ENCODE measurements around the gene GGA2.
"Not testable (repeated sequence)": the region's sequence is repeated elsewhere in the genome, so short reads cannot be mapped to it uniquely, and the experiment has no call there.

Gene GGA2

GRCh38 chr16:23510915-23511270 lies 599 bp upstream of the GGA2 start:
- peak overlapping the region; percentile 83 for H3K4me3 ChIP-seq (ENCODE audit: low read depth, low read length)
- H3K27ac ChIP-seq (ENCODE audit: extremely low read depth, low read depth, low read length); H3K9me3 ChIP-seq (ENCODE audit: control insufficient read depth, insufficient read depth, low read depth, low read length); H3K4me1 ChIP-seq (ENCODE audit: control insufficient read depth, insufficient read depth, low read length); CTCF ChIA-PET; H3K36me3 ChIP-seq (ENCODE audit: control insufficient read depth in 2 of 2, insufficient read depth in 1 of 2, low read length in 2 of 2): not testable (repeated sequence)
- TF ChIP-seq ZNF777 (tag by site-specific recombination; IDR thresholded peaks at IDR 0.05; ENCODE audit: borderline replicate concordance) (peak; percentile 3; the same call in 1 of the 2 replicates), ZSCAN4 (tag by site-specific recombination; IDR thresholded peaks at IDR 0.05) (peak; percentile 52)
- POLR2A ChIA-PET = interaction anchor here (0.6 to 1.6 kb wide), 4 partner anchors 47 to 1913 kb away, joined by 4 to 7 read pairs (median 4); partner anchors contain the start of genes EARS2 and UBFD1

DNA sequence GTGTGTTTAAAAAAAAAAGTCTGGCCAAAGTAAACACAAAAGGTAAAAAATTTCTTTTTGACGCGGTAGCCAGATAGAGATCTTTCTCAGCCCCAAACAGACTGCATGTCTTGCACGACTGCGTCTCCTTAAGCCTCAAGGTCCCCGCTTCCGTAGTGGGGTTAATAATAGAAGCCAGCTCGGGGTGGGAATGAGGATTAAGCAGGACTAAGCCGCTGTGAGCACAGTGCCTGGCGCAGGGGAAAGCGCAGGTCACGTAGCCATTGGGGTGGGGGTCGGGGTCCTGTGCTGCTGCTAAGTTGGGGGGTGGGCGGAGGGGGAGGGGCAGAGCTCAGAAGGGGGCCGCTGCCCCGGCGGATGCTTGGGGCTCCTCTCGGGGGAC lies 521 bp downstream of the GGA2 start:
- CTCF ChIA-PET = interaction anchor here (1.6 kb wide), 1 partner anchor 75 kb away, joined by 9 read pairs; no protein-coding TSS in a partner anchor
- POLR2A ChIA-PET = interaction anchor here (0.6 to 1.6 kb wide), 5 partner anchors 20 to 1368 kb away, joined by 3 to 7 read pairs (median 3); partner anchors contain the start of genes EARS2 and UBFD1
- Histone ChIP-seq H3K36me3 (ENCODE audit: control insufficient read depth in 2 of 2, insufficient read depth in 1 of 2, low read length in 2 of 2) (no peaks in the 10 kb centered on the region; a peak in 1 of 3 replicates), H3K4me1 (ENCODE audit: control insufficient read depth, insufficient read depth, low read length) (peaks cover 8% of the 10 kb centered on the region), H3K4me3 (ENCODE audit: low read depth, low read length) (peak overlapping the region; percentile 83), H3K27ac (ENCODE audit: extremely low read depth, low read depth, low read length) (peak overlapping the region; percentile 76; the same call in 1 of the 2 replicates), H3K9me3 (ENCODE audit: control insufficient read depth, insufficient read depth, low read depth, low read length) (no peaks in the 10 kb centered on the region)
- 0 out of 2 replicates have a peak, but pooled peaks have one; percentile 1 for TF ChIP-seq ZNF449 (tag by site-specific recombination; IDR thresholded peaks at IDR 0.05)
- TF ChIP-seq ZNF324 (tag by site-specific recombination; IDR thresholded peaks at IDR 0.05) = no peak

DNA sequence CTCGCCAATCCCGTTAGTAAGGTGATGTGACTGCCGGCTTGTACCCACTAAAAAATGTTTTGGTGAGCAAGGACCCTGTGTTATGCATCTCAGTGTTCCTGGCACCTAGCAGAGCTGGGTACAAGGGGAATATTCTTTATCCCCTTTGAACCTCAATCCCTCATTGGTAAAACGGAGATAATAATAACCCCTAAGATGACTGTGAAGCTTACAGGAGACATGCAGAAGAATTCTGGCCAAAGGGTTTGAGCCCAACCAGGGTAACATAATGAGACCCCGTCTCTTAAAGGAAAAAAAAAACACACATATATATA lies 896 bp downstream of the GGA2 start:
- H3K9me3 ChIP-seq (ENCODE audit: control insufficient read depth, insufficient read depth, low read depth, low read length) = no peaks in the 10 kb centered on the region
- ChIA-PET CTCF (interaction anchor here (1.0 to 1.6 kb wide), 2 partner anchors 74 to 526 kb away, joined by 3 to 9 read pairs; no protein-coding TSS in a partner anchor), POLR2A (interaction anchor here (0.6 to 1.3 kb wide), 4 partner anchors 20 to 1368 kb away, joined by 3 to 6 read pairs (median 3); no protein-coding TSS in a partner anchor)
- no peaks in the 10 kb centered on the region; a peak in 1 of 3 replicates for H3K36me3 ChIP-seq (ENCODE audit: control insufficient read depth in 2 of 2, insufficient read depth in 1 of 2, low read length in 2 of 2)
- peaks cover 11% of the 10 kb centered on the region for H3K4me1 ChIP-seq (ENCODE audit: control insufficient read depth, insufficient read depth, low read length)
- 0 out of 2 replicates have a peak, but pooled peaks have one; percentile 2 for TF ChIP-seq ZBTB11 (tag by site-specific recombination; conservative IDR thresholded peaks at IDR 0.05; ENCODE audit: low read depth)
- TF ChIP-seq ZNF777 (tag by site-specific recombination; IDR thresholded peaks at IDR 0.05; ENCODE audit: borderline replicate concordance) = no peak
- no peak for TF ChIP-seq KLF16 (tag by site-specific recombination; IDR thresholded peaks at IDR 0.05)
- TF ChIP-seq ZNF121 (tag by site-specific recombination; IDR thresholded peaks at IDR 0.05) = no peak
- TF ChIP-seq GLI4 (tag by site-specific recombination; IDR thresholded peaks at IDR 0.05) = no peak
- no peak for TF ChIP-seq ZNF843 (tag by site-specific recombination; IDR thresholded peaks at IDR 0.05)
- no peak for TF ChIP-seq ZNF48 (tag by site-specific recombination; IDR thresholded peaks at IDR 0.05)
- TF ChIP-seq ZNF626 (tag by site-specific recombination; IDR thresholded peaks at IDR 0.05) = no peak
- TF ChIP-seq ZNF518A (tag by site-specific recombination; conservative IDR thresholded peaks at IDR 0.05; ENCODE audit: low read depth) = no peak
- TF ChIP-seq ZNF830 (tag by site-specific recombination; IDR thresholded peaks at IDR 0.05; ENCODE audit: low read depth) = no peak
- no peak for TF ChIP-seq ZNF747 (tag by site-specific recombination; IDR thresholded peaks at IDR 0.05)
- peak; percentile 61; the same call in 1 of the 2 replicates for TF ChIP-seq ZNF449 (tag by site-specific recombination; IDR thresholded peaks at IDR 0.05)
- no peak for TF ChIP-seq ZNF658 (tag by site-specific recombination; IDR thresholded peaks at IDR 0.05)
- no peak overlapping the region for H3K27ac ChIP-seq (ENCODE audit: extremely low read depth, low read depth, low read length)
- H3K4me3 ChIP-seq (ENCODE audit: low read depth, low read length) = peak overlapping the region; percentile 83

Measured in HEK293 (cell line).